C4-2B (cell line): ENCODE data around the gene TMEM182.

Experiments used
- H3K27ac ChIP-seq: fragments of 450-650 bp; 2 replicates; pipeline ENCODE4 v1.5.1; 2017
- CTCF ChIP-seq: fragments of 450-650 bp; conservative IDR thresholded peaks from 2 replicates; pipeline ENCODE4 v1.5.1; 2017; ENCODE audit warnings: mild to moderate bottlenecking
- ZFX ChIP-seq: fragments of 450-650 bp; IDR thresholded peaks from 2 replicates; pipeline ENCODE4 v1.6.1; 2017

The TMEM182 gene

DNA sequence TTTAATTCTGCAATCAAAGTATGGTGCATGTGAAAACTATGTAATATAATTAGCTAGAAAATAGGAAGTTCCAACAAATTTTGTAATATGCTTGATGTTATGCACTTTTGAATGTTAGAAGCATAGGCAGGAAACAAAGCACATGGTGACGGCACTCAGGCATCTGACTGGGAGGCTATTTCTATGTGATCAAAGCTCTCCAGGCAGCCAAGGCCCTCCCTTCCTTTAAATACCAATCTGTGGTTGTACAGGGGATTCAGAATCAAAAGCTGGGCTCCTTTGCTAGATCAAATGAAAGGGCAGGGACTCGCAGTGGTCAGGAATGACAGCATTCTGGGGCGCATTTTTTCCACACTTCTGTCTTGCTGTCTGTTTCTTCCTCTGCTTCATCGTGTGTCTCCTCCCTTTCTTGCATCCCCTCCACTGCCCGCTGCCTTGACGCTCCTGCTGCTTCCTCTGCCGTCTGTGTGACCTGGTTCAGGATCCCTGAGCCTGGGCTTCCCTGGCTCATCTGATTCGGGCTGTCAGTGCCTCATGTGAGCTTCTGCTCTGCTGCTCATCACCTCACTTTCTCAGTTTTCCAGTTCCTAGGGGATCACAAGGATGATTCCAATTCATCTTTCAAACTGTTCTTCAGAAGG lies 30.9 kb downstream of the TMEM182 start:
- no peak overlapping the region for H3K27ac ChIP-seq
- no peak for TF ChIP-seq CTCF
- no peak for TF ChIP-seq ZFX

DNA sequence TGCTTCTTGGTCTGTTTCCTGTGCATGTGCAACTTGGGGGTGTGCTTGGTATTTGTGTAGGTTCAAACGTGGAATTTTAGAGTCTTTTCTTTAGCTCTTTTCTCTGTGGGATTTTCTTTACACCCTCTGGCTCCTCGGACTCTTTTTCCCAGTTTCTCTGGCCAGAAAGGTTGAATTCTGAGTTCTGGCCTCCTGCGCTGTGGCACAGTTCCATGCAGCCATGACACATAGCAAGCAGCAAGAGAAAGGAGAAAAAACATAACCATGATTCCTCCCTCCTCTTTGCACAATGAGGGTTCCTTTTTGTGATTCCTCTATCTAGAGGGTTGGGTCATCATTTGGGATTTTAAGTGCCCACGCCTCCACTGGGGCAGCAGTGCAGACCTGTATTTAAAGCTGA lies 33.8 kb downstream of the TMEM182 start:
- no peak overlapping the region; the same call in 1 of the 2 replicates for H3K27ac ChIP-seq
- no peak for TF ChIP-seq ZFX
- TF ChIP-seq CTCF: no peak

DNA sequence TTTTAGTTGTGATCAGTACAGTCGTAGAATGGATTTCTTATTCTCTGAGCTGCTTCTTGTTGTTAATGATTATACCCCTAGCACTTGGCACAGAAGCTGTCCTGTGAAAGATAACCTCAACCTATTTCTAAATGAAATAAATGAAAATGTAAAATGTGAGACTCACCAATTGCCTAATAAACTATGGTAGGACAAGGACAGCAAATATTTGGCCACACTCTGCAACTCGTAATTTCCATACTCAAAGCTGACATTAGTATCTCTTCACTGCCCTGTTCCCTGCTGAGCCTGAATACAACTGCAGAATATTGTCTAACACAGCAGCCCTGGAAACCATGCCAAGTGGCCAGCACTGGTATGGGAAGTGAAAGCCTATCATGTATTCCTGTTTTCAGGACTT lies 34.5 kb downstream of the TMEM182 start:
- TF ChIP-seq ZFX: no peak
- no peak for TF ChIP-seq CTCF

DNA sequence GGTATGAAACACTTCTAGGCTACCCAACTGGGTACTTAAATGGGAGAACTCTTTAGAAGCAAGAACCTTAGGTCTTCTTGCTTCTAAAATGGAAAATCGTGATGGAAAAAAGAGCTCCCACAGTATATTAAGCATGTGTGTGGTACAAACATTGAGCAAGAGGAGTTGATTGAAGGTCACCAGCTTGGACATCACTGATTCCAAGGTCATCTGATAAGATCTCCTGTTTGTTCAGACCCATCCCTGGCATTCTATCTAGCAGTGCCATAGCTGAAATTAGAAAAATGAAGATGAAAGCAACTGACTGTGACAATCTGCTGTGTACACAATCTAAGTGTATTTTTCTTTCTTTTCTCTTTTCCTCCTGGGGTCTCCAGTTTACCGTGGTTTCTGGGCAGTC lies 35.7 kb downstream of the TMEM182 start:
- H3K27ac ChIP-seq: no peak overlapping the region
- TF ChIP-seq ZFX (no peak), CTCF (no peak)

More for the DNA sequence above, 34.5 kb downstream of the TMEM182 start:
- H3K27ac ChIP-seq: no peak overlapping the region; the same call in 1 of the 2 replicates

DNA sequence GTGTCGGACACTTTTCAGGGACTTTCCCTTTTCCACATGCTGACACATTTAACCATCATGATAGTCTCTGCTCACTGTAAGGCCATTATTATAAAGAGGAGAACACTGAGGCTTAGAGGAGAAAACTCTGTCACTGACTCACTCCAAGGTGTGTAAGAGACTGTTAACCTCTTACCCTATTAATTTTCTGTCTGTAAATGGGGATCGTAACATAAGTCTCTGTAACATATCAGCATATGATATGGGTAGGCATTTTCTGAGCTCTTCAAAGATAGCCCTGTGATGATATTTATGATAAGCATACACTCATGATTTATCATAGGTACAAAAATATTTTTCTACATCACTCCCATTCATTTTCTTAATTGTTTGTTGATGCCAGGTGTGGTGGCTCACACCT lies 36.4 kb downstream of the TMEM182 start:
- H3K27ac ChIP-seq: no peak overlapping the region
- TF ChIP-seq CTCF (no peak), ZFX (no peak)

GRCh38 chr2:102801098-102801718 lies 39.4 kb downstream of the TMEM182 start:
- no peak overlapping the region for H3K27ac ChIP-seq
- TF ChIP-seq ZFX: no peak
- no peak for TF ChIP-seq CTCF

DNA sequence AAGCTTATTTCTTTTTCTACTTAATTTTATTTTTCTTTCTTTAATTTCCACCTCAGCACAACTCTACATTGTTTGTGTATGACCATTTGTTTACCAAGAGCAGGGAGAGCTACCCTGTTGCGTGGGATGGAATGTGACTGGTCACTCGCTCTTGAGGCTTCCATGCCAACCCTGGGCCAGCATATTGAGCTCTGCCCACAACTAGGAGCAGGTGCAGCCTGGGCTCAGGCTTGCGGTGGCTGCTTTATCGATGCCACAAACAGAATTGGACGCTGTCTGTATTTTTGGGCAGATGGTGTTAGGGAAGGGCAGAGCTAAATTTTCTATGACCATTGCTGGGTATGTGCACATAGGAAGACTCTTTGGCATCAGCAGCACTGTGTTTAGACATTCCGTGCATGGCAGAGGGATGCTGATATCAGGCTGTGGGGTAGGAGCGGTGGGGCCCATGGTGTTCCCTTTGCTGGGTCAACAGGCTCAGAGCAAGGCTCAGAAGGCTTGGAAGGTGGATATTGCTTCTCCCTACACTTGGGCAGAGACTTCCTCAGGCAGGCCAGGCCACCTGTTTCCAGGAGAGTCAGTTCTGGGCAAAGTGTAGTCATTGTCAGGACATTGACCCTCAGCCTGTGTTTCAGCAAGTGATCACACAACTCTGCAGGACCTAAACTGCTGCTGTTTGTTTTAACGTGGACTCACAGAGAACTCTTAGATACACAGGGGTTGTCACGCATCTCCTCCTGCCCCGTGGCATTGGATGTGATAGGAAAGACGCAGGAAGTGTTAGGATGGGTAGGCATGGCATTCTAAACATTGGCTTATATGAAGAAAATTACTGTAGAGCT lies 40.2 kb downstream of the TMEM182 start:
- TF ChIP-seq CTCF (no peak), ZFX (no peak)
- H3K27ac ChIP-seq: no peak overlapping the region
